Measurements from ENCODE around the gene CCDC188. TPM values are rescaled to one million over a fixed set of nuclear protein-coding genes. Genes with fewer than 3 reads are reported as not detected.

Gene CCDC188
- polyA plus RNA-seq, 1 donor (not counting 4 experiments of a cell fraction or from before 2014, with no cell fraction given), result not detected

DNA sequence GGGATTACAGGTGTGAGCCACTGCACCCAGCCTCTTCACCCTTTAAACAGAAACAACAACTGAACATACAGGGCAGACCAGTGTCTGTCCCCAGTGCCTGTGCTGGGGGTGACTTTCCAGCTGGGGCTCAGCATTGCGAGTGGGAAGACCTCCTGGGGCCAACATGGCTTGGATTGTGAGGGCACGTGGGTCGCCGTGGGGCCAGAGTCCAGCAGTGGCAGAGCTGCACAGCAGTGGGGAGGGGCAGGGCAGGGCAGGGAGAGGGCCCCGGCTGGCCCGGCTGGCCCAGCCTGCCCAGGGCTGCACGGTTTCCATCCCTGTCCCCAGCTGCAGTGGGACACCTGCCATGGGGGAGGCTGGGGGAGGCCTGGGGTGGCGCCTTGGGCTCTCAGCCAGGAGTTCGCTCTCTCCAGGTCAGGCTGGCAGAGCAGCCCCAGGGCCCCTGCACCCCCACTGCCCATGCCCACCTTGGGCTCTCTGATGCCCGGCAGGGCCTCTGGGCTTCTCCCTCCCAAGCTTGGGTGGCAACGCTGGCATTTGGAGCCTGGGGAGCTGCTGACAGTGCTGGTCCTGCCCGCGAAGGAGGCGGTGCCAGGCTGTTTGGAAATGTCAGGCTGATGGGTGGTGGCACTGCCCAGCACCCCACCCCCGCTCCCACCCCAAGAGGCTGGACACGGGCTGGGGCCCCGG, 30.5 kb upstream of the CCDC188 start:
- H3K79me2 ChIP-seq (ENCODE audit: control insufficient read depth, insufficient read depth, low read length), result no peaks in the 10 kb centered on the region
- no peak for FAIRE-seq
- TF ChIP-seq CTCF (optimal IDR thresholded peaks at IDR 0.05 in 1 of 3, IDR thresholded peaks at IDR 0.05 in 1 of 3, conservative IDR thresholded peaks at IDR 0.05 in 1 of 3; ENCODE audit: extremely low read depth in 1 of 3, insufficient read depth in 2 of 3, low read length in 3 of 3) (no peak), EZH2 (IDR thresholded peaks at IDR 0.05; ENCODE audit: low read length) (no peak)
- DNase-seq (ENCODE audit: low read depth, low spot score), result no peak
- no peaks in the 10 kb centered on the region for H3K27me3 ChIP-seq (ENCODE audit: control insufficient read depth, extremely low read depth, insufficient read depth, low read length)
- H3K9me3 ChIP-seq (ENCODE audit: control insufficient read depth, low read depth, low read length), result no peaks in the 10 kb centered on the region
- dilution Hi-C loops (cut with MboI; ENCODE audit: extremely low pct_ligation_motif_present, low sequenced_read_pairs), result no loop called here
- no peak overlapping the region for H3K9ac ChIP-seq (ENCODE audit: control insufficient read depth, extremely low read depth, insufficient read depth, low read length)
- H3K4me1 ChIP-seq (ENCODE audit: control insufficient read depth, extremely low read depth, insufficient read depth, low read length), result no peaks in the 10 kb centered on the region
- H3K27ac ChIP-seq (ENCODE audit: control insufficient read depth, insufficient read depth, low read length), result no peak overlapping the region
- no peak overlapping the region for H2AFZ ChIP-seq (ENCODE audit: control insufficient read depth, low read length)
- no peak overlapping the region for H3K4me2 ChIP-seq (ENCODE audit: control insufficient read depth, extremely low read depth, insufficient read depth, low read depth, low read length)
- H3K9me1 ChIP-seq (ENCODE audit: control insufficient read depth, extremely low read depth, insufficient read depth, low read length), result no peaks in the 10 kb centered on the region
- H4K20me1 ChIP-seq (ENCODE audit: control insufficient read depth, extremely low read depth, insufficient read depth, low read length), result no peaks in the 10 kb centered on the region
- no peak overlapping the region for H3K4me3 ChIP-seq (ENCODE audit: control insufficient read depth in 2 of 3, extremely low read depth in 1 of 3, insufficient read depth in 2 of 3, low read depth in 1 of 3, low read length in 3 of 3)
- H3K36me3 ChIP-seq (ENCODE audit: control insufficient read depth in 2 of 2, extremely low read depth in 1 of 2, insufficient read depth in 2 of 2, low read length in 2 of 2), result no peaks in the 10 kb centered on the region

DNA sequence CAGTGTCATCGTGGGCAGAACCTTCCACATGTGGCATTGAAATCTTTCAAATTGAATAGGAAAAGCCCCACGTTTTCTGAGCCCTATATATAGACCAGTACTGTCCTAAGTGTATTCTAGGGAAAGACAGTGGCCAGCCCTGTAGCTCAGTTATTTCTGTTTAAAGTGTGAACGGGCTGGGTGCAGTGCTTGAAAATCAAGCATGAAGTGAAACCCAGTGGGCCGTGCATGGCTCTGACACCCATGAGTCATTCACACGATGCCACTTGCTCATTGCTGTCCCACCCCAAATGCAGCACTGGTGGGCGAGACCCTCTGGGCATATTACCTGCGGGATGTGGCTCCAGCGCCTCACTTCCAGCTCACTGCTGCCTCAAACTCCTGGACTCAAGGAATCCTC, 29.8 kb upstream of the CCDC188 start:
- Histone ChIP-seq H3K9ac (ENCODE audit: control insufficient read depth, extremely low read depth, insufficient read depth, low read length) (no peak overlapping the region), H4K20me1 (ENCODE audit: control insufficient read depth, extremely low read depth, insufficient read depth, low read length) (no peaks in the 10 kb centered on the region), H3K36me3 (ENCODE audit: control insufficient read depth in 2 of 2, extremely low read depth in 1 of 2, insufficient read depth in 2 of 2, low read length in 2 of 2) (no peaks in the 10 kb centered on the region), H2AFZ (ENCODE audit: control insufficient read depth, low read length) (no peak overlapping the region), H3K79me2 (ENCODE audit: control insufficient read depth, insufficient read depth, low read length) (no peaks in the 10 kb centered on the region), H3K27ac (ENCODE audit: control insufficient read depth, insufficient read depth, low read length) (no peak overlapping the region), H3K27me3 (ENCODE audit: control insufficient read depth, extremely low read depth, insufficient read depth, low read length) (no peaks in the 10 kb centered on the region), H3K9me3 (ENCODE audit: control insufficient read depth, low read depth, low read length) (no peaks in the 10 kb centered on the region), H3K4me2 (ENCODE audit: control insufficient read depth, extremely low read depth, insufficient read depth, low read depth, low read length) (no peak overlapping the region), H3K4me1 (ENCODE audit: control insufficient read depth, extremely low read depth, insufficient read depth, low read length) (no peaks in the 10 kb centered on the region), H3K9me1 (ENCODE audit: control insufficient read depth, extremely low read depth, insufficient read depth, low read length) (no peaks in the 10 kb centered on the region), H3K4me3 (ENCODE audit: control insufficient read depth in 2 of 3, extremely low read depth in 1 of 3, insufficient read depth in 2 of 3, low read depth in 1 of 3, low read length in 3 of 3) (no peak overlapping the region)
- dilution Hi-C loops (cut with MboI; ENCODE audit: extremely low pct_ligation_motif_present, low sequenced_read_pairs), result no loop called here
- no peak for FAIRE-seq
- no peak for DNase-seq (ENCODE audit: low read depth, low spot score)
- TF ChIP-seq EZH2 (IDR thresholded peaks at IDR 0.05; ENCODE audit: low read length), result no peak
- TF ChIP-seq CTCF (optimal IDR thresholded peaks at IDR 0.05 in 1 of 3, IDR thresholded peaks at IDR 0.05 in 1 of 3, conservative IDR thresholded peaks at IDR 0.05 in 1 of 3; ENCODE audit: extremely low read depth in 1 of 3, insufficient read depth in 2 of 3, low read length in 3 of 3), result no peak

Measured in keratinocyte (primary cell).